Erythroblast (primary cell): ENCODE measurements around the gene VGLL2.

Source experiments
- GATA1 ChIP-seq: IDR thresholded peaks from 2 replicates; pipeline ENCODE4 v1.6.1; 2011; ENCODE audit warnings: low read depth, mild to moderate bottlenecking, control low read depth, low read length, moderate library complexity
- POLR2A ChIP-seq: IDR thresholded peaks from 2 replicates; pipeline ENCODE4 v1.6.1; 2011; ENCODE audit warnings: mild to moderate bottlenecking, low read length

- TF ChIP-seq POLR2A (no peak), GATA1 (no peak)
Measured at GRCh38 chr6:117272891-117273290, 7.5 kb downstream of the VGLL2 start.
